GM12891 (cell line): ENCODE measurements around the gene TMEM132D.

Source experiments
- POLR2A ChIP-seq: IDR thresholded peaks from 2 replicates; pipeline ENCODE4 v1.6.1; 2011; ENCODE audit warnings: low read depth, low read length, control low read depth
- POLR2AphosphoS5 ChIP-seq: IDR thresholded peaks from 2 replicates; pipeline ENCODE4 v1.6.1; 2011; ENCODE audit warnings: low read depth, low read length, control low read depth
- SPI1 ChIP-seq: IDR thresholded peaks from 2 replicates; pipeline ENCODE4 v1.6.1; 2011; ENCODE audit warnings: low read depth, low read length, control low read depth

DNA sequence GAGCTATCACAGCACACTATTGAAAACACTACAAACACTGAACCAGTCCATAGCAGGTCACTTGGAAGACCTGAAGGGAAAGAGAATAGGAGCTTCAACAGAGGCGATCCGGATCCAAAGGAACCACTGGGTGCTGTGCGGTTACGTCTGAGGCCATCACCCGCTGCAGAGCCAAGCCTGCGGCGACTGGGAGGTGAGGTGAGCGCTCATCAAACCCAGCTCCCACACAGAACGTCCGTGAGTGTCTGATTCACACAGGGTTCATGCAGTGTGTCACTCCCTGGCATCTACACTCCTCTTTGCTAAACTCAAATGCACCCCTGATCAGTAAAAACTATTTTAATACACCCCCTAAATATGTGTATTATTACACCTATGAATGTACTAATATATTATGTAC is 64.1 kb downstream of the TMEM132D start:
- no peak for TF ChIP-seq POLR2AphosphoS5
- TF ChIP-seq POLR2A: no peak
- no peak for TF ChIP-seq SPI1
